H9 (cell line): ENCODE data around the gene CEP128. TPM values are rescaled to one million over a fixed set of nuclear protein-coding genes. Genes with fewer than 3 reads are reported as not detected.

ENCODE experiments used
- DNase-seq: peaks from one replicate; pipeline ENCODE4 v3.0.0-alpha.2; 2017
- H2AFZ ChIP-seq: one replicate; pipeline ENCODE4 v1.6.1; 2013; ENCODE audit warnings: mild to moderate bottlenecking, low read length, control low read depth, moderate library complexity
- H2AK5ac ChIP-seq: 2 replicates; pipeline ENCODE4 v1.6.1; 2013; ENCODE audit warnings: low read length, control low read depth, mixed read lengths; ENCODE audit not compliant: insufficient read length
- H2BK120ac ChIP-seq: one replicate; pipeline ENCODE4 v1.6.1; 2013; ENCODE audit warnings: low read depth, mild to moderate bottlenecking, low read length, control low read depth, inconsistent platforms; ENCODE audit not compliant: poor library complexity, severe bottlenecking
- H2BK12ac ChIP-seq: 2 replicates; pipeline ENCODE4 v1.6.1; 2013; ENCODE audit warnings: low read length, control low read depth, mixed read lengths, low read depth; ENCODE audit not compliant: insufficient read length
- H2BK15ac ChIP-seq: 2 replicates; pipeline ENCODE4 v1.6.1; 2013; ENCODE audit warnings: low read depth, low read length, control low read depth
- H2BK20ac ChIP-seq: one replicate; pipeline ENCODE4 v1.6.1; 2013; ENCODE audit warnings: low read depth, mild to moderate bottlenecking, low read length, control low read depth, inconsistent platforms; ENCODE audit not compliant: poor library complexity, severe bottlenecking
- H2BK5ac ChIP-seq: 2 replicates; pipeline ENCODE4 v1.6.1; 2013; ENCODE audit warnings: low read length, control low read depth, mixed read lengths; ENCODE audit not compliant: insufficient read length
- H3K14ac ChIP-seq: 2 replicates; pipeline ENCODE4 v1.6.1; 2013; ENCODE audit warnings: low read length, control low read depth; ENCODE audit not compliant: insufficient read depth
- H3K18ac ChIP-seq: 2 replicates; pipeline ENCODE4 v1.6.1; 2013; ENCODE audit warnings: low read depth, mild to moderate bottlenecking, mixed read lengths, low read length, control low read depth; ENCODE audit not compliant: insufficient read length
- H3K23ac ChIP-seq: 2 replicates; pipeline ENCODE4 v1.6.1; 2013; ENCODE audit warnings: low read length, control low read depth, mixed read lengths, low read depth; ENCODE audit not compliant: insufficient read length
- H3K23me2 ChIP-seq: 2 replicates; pipeline ENCODE4 v1.6.1; 2013; ENCODE audit warnings: low read depth, mild to moderate bottlenecking, mixed read lengths, low read length, control low read depth; ENCODE audit not compliant: insufficient read length, poor library complexity, severe bottlenecking
- H3K27ac ChIP-seq: 2 replicates; pipeline ENCODE4 v1.5.1; 2013; ENCODE audit warnings: low read length, control low read depth, mixed read lengths, low read depth; ENCODE audit not compliant: insufficient read length
- H3K27me3 ChIP-seq: 2 replicates; pipeline ENCODE4 v1.6.1; 2013; ENCODE audit warnings: low read length, control low read depth, inconsistent platforms; ENCODE audit not compliant: insufficient read depth
- H3K4ac ChIP-seq: 2 replicates; pipeline ENCODE4 v1.6.1; 2013; ENCODE audit warnings: low read depth, mild to moderate bottlenecking, control low read depth, inconsistent platforms, low read length, moderate library complexity
- H3K4me1 ChIP-seq: 2 replicates; pipeline ENCODE4 v1.6.1; 2013; ENCODE audit warnings: low read length, control low read depth, inconsistent platforms; ENCODE audit not compliant: insufficient read depth
- H3K4me2 ChIP-seq: 2 replicates; pipeline ENCODE4 v1.6.1; 2013; ENCODE audit warnings: low read length, control low read depth, mixed read lengths; ENCODE audit not compliant: insufficient read length, insufficient read depth
- H3K56ac ChIP-seq: 2 replicates; pipeline ENCODE4 v1.6.1; 2013; ENCODE audit warnings: low read depth, mild to moderate bottlenecking, mixed read lengths, low read length, control low read depth; ENCODE audit not compliant: insufficient read length
- H3K79me1 ChIP-seq: 2 replicates; pipeline ENCODE4 v1.6.1; 2013; ENCODE audit warnings: low read depth, mild to moderate bottlenecking, moderate library complexity, low read length, control low read depth, inconsistent platforms; ENCODE audit not compliant: insufficient read depth, poor library complexity, severe bottlenecking
- H3K79me2 ChIP-seq: 2 replicates; pipeline ENCODE4 v1.6.1; 2013; ENCODE audit warnings: low read length, control low read depth, inconsistent platforms; ENCODE audit not compliant: insufficient read depth
- H3K9ac ChIP-seq: 2 replicates; pipeline ENCODE4 v1.6.1; 2013; ENCODE audit warnings: low read length, control low read depth, mixed read lengths; ENCODE audit not compliant: insufficient read length; ENCODE audit errors: extremely low read depth
- H3K9me3 ChIP-seq: one replicate; pipeline ENCODE4 v1.6.1; 2013; ENCODE audit warnings: low read depth, low read length, inconsistent platforms; ENCODE audit not compliant: control insufficient read depth
- H3T11ph ChIP-seq: one replicate; pipeline ENCODE4 v1.6.1; 2013; ENCODE audit warnings: mild to moderate bottlenecking, low read length, control low read depth, inconsistent platforms
- H4K20me1 ChIP-seq: one replicate; pipeline ENCODE4 v1.6.1; 2013; ENCODE audit not compliant: control insufficient read depth, insufficient read length, insufficient read depth
- H4K5ac ChIP-seq: 2 replicates; pipeline ENCODE4 v1.6.1; 2013; ENCODE audit warnings: low read depth, mild to moderate bottlenecking, mixed read lengths, low read length, control low read depth; ENCODE audit not compliant: insufficient read length
- H4K8ac ChIP-seq: replicated peaks from 2 replicates; pipeline ENCODE4 v1.6.1; 2013; ENCODE audit warnings: low read length, control low read depth, mixed read lengths, low read depth; ENCODE audit not compliant: insufficient read length
- H4K91ac ChIP-seq: 2 replicates; pipeline ENCODE4 v1.6.1; 2013; ENCODE audit warnings: low read depth, mild to moderate bottlenecking, moderate library complexity, mixed read lengths, low read length, control low read depth; ENCODE audit not compliant: insufficient read length
- H3K27ac Mint-ChIP-seq, 3 experiments: 2 replicates in 2 of 3; 3 replicates in 1 of 3; pipeline ENCODE4 v1.8.0; 2020 to 2021; ENCODE audit warnings: mixed read lengths in 3 of 3, mild to moderate bottlenecking in 1 of 3, moderate library complexity in 1 of 3
- H3K27me3 Mint-ChIP-seq: 2 replicates; pipeline ENCODE4 v1.8.0; 2021; ENCODE audit warnings: low read depth, mild to moderate bottlenecking, moderate library complexity, mixed read lengths
- H3K36me3 Mint-ChIP-seq, 3 experiments: 2 replicates in 2 of 3; 3 replicates in 1 of 3; pipeline ENCODE4 v1.8.0; 2020 to 2021; ENCODE audit warnings: low read depth in 3 of 3, mixed read lengths in 3 of 3; ENCODE audit not compliant: insufficient read depth in 1 of 3
- H3K4me1 Mint-ChIP-seq, 2 experiments: 2 replicates each; pipeline ENCODE4 v1.8.0; 2020; ENCODE audit warnings: mixed read lengths in 2 of 2
- H3K4me3 Mint-ChIP-seq, 2 experiments: 2 replicates in 1 of 2; 3 replicates in 1 of 2; pipeline ENCODE4 v1.8.0; 2020 to 2021; ENCODE audit warnings: mild to moderate bottlenecking in 2 of 2, mixed read lengths in 2 of 2, moderate library complexity in 1 of 2
- H3K9me3 Mint-ChIP-seq, 2 experiments: 2 replicates in 1 of 2; 3 replicates in 1 of 2; pipeline ENCODE4 v1.8.0; 2020; ENCODE audit warnings: mild to moderate bottlenecking in 2 of 2, mixed read lengths in 2 of 2, moderate library complexity in 1 of 2
- WGBS: extraction: QIAGEN DNeasy Blood & Tissue Kit; methylation state at CpG from one replicate; pipeline ENCODE4 v1.1.7; 2013; ENCODE audit warnings: missing lambda C conversion rate, low lambda C conversion rate, mixed read lengths; ENCODE audit not compliant: insufficient read length; ENCODE audit errors: extremely low coverage; 5-methylcytosine and 5-hydroxymethylcytosine counted together
- total RNA-seq: library from RNA; stranded (reverse); gene quantifications from 2 replicates; pipeline ENCODE4 v1.2.1, GENCODE V29; 2021
- TF ChIP-seq, protein P1 (sequence below): fragments of 200-600 bp; sonication (generic); conservative IDR thresholded peaks from 3 replicates; pipeline ENCODE4 v1.8.0; 2021; ENCODE audit warnings: antibody characterized with exemption, mild to moderate bottlenecking

CEP128 gene
- total RNA-seq, 1 experiment from 2014 or later: 16.3 TPM

DNA sequence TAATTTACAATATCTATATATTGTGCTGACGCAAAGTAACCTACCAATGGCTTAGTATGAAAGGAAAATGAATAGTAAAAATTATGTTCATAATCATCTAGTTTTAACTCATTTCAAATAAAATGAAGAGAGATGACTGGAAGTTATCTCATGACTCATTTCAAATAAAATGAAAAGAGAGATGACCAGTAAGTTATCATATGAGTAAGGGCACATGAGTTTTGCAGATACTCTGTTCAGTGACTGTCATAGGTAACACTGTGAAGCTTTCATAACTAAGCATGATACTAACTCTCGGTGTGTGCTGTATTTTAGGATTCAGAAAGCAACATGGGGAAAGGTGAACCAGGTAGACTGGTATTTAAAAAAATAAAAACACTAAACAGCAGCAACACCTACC lies 365.8 kb downstream of the CEP128 start:
- H3K14ac ChIP-seq: no peak overlapping the region
- no peaks in the 10 kb centered on the region for H3K9me3 ChIP-seq
- no peaks in the 10 kb centered on the region for H3K23me2 ChIP-seq
- Mint-ChIP-seq H3K27me3 (no peaks in the 10 kb centered on the region), H3K4me1 (peaks cover 14 to 16% of the 10 kb centered on the region in 2 experiments), H3K36me3 (no peaks in the 10 kb centered on the region), H3K27ac (no peak overlapping the region), H3K4me3 (no peak overlapping the region), H3K9me3 (no peaks in the 10 kb centered on the region)
- H3K23ac ChIP-seq: no peak overlapping the region
- no peak overlapping the region for H4K5ac ChIP-seq
- H3K9ac ChIP-seq: no peak overlapping the region
- no peaks in the 10 kb centered on the region for H3K79me2 ChIP-seq
- no peak overlapping the region for H3K27ac ChIP-seq
- H4K91ac ChIP-seq: no peak overlapping the region
- H4K8ac ChIP-seq: no peak overlapping the region
- no peaks in the 10 kb centered on the region for H3K4me1 ChIP-seq
- H2BK12ac ChIP-seq: no peak overlapping the region
- no peak overlapping the region for H2BK20ac ChIP-seq
- no peak overlapping the region for H3K4ac ChIP-seq
- TF ChIP-seq, protein P1, sequence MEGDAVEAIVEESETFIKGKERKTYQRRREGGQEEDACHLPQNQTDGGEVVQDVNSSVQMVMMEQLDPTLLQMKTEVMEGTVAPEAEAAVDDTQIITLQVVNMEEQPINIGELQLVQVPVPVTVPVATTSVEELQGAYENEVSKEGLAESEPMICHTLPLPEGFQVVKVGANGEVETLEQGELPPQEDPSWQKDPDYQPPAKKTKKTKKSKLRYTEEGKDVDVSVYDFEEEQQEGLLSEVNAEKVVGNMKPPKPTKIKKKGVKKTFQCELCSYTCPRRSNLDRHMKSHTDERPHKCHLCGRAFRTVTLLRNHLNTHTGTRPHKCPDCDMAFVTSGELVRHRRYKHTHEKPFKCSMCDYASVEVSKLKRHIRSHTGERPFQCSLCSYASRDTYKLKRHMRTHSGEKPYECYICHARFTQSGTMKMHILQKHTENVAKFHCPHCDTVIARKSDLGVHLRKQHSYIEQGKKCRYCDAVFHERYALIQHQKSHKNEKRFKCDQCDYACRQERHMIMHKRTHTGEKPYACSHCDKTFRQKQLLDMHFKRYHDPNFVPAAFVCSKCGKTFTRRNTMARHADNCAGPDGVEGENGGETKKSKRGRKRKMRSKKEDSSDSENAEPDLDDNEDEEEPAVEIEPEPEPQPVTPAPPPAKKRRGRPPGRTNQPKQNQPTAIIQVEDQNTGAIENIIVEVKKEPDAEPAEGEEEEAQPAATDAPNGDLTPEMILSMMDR: no peak
- H3T11ph ChIP-seq: no peak overlapping the region
- H3K4me2 ChIP-seq: no peak overlapping the region
- no peaks in the 10 kb centered on the region for H3K79me1 ChIP-seq
- H2BK5ac ChIP-seq: no peak overlapping the region
- H2BK15ac ChIP-seq: no peak overlapping the region
- no peak overlapping the region for H2AK5ac ChIP-seq
- no peaks in the 10 kb centered on the region for H3K27me3 ChIP-seq
- H2BK120ac ChIP-seq: no peak overlapping the region
- no peak for DNase-seq
- H4K20me1 ChIP-seq: no peaks in the 10 kb centered on the region
- no peak overlapping the region for H3K18ac ChIP-seq
- no peak overlapping the region for H2AFZ ChIP-seq
- no peak overlapping the region for H3K56ac ChIP-seq
- WGBS: no CpG with 5 or more reads among the region's 2 CpGs
